Measurements from ENCODE around the gene AWAT1.
"Not testable (repeated sequence)": the region's sequence is repeated elsewhere in the genome, so short reads cannot be mapped to it uniquely, and the experiment has no call there.

AWAT1 gene

GRCh38 chrX:70234355-70234754, at the start of gene AWAT1:
Gene AWAT1, plus strand, starts transcription at chrX:70234655. Its CDS starts 41 bp downstream, at chrX:70234696.
- no peaks in the 10 kb centered on the region for H3K4me1 ChIP-seq
- H3K27me3 ChIP-seq (ENCODE audit: low read depth) = peaks cover 5% of the 10 kb centered on the region; the same call in 1 of the 2 replicates
- no peaks in the 10 kb centered on the region for H3K36me3 ChIP-seq (replicated peaks)
- H3K4me3 ChIP-seq = no peak within 1 kb of the TSS
- in situ Hi-C loops (cut with MboI; ENCODE audit: low sequenced_read_pairs) = no loop called here
- no peaks in the 10 kb centered on the region for H3K9me3 ChIP-seq
- DNase-seq (ENCODE audit: low spot score in 2 of 2) = no peak

- no peaks in the 10 kb centered on the region for H3K36me3 ChIP-seq (replicated peaks)
- in situ Hi-C loops (cut with MboI; ENCODE audit: low sequenced_read_pairs) = no loop called here
- DNase-seq (ENCODE audit: low spot score in 2 of 2) = no peak
- H3K27me3 ChIP-seq (ENCODE audit: low read depth) = no peaks in the 10 kb centered on the region
- H3K9me3 ChIP-seq = no peaks in the 10 kb centered on the region; the same call in 1 of the 2 replicates
- H3K4me1 ChIP-seq = no peaks in the 10 kb centered on the region
- H3K4me3 ChIP-seq = no peak overlapping the region
Measured at GRCh38 chrX:70190225-70190624, 44.2 kb upstream of the AWAT1 start.

DNA sequence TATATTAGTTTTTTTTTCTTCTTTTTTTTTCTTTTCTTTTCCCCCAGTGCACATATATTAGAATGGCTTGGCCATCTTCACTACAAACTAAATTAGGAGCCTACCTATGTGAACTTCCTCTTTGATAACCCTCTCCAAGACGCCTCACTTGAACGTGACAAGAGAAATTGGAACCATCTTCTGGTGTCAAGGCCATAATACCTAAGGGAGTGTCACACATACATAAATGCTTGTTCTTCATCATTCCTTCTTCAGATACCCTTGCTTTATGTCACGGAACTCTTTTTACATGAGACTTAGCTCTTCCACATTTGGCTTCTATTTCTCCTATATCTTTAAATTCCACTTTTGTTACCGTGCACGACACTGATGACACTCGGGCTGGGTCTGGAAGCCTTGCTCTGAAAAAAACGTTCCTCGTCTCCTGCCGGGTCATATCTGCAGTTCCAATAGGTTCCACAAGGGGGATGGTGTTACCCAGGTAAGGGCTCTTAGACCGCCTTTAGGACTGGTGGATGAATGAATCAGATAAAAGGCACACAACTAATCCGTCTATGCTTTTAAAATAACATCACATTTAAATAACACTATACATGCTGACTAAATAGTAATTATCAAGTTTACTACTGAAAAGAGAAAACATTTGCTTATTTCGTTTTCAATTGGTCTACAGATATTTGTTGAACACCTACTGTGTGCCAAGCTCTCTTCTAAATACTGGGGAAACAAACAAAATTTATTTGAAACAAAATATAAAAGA, 37.3 kb upstream of the AWAT1 start:
- H3K36me3 ChIP-seq (replicated peaks) = no peaks in the 10 kb centered on the region
- H3K9me3 ChIP-seq = no peaks in the 10 kb centered on the region; the same call in 1 of the 2 replicates
- in situ Hi-C loops (cut with MboI; ENCODE audit: low sequenced_read_pairs) = no loop called here
- H3K27me3 ChIP-seq (ENCODE audit: low read depth) = no peaks in the 10 kb centered on the region
- no peak overlapping the region for H3K4me3 ChIP-seq
- DNase-seq (ENCODE audit: low spot score in 2 of 2) = peak; percentile 84 to 90
- peaks cover 2% of the 10 kb centered on the region; the same call in 1 of the 2 replicates for H3K4me1 ChIP-seq

GRCh38 chrX:70201732-70202131, 32.7 kb upstream of the AWAT1 start:
- Histone ChIP-seq H3K27me3 (ENCODE audit: low read depth) (no peaks in the 10 kb centered on the region), H3K4me1 (peaks cover 2% of the 10 kb centered on the region; the same call in 1 of the 2 replicates), H3K4me3 (no peak overlapping the region), H3K36me3 (replicated peaks) (no peaks in the 10 kb centered on the region), H3K9me3 (no peaks in the 10 kb centered on the region)
- in situ Hi-C loops (cut with MboI; ENCODE audit: low sequenced_read_pairs) = no loop called here
- DNase-seq (ENCODE audit: low spot score in 2 of 2) = no peak

- H3K9me3 ChIP-seq = no peaks in the 10 kb centered on the region
- in situ Hi-C loops (cut with MboI; ENCODE audit: low sequenced_read_pairs) = no loop called here
- no peaks in the 10 kb centered on the region for H3K36me3 ChIP-seq (replicated peaks)
- no peaks in the 10 kb centered on the region for H3K4me1 ChIP-seq
- no peak overlapping the region for H3K4me3 ChIP-seq
- no peak for DNase-seq (ENCODE audit: low spot score in 2 of 2)
- H3K27me3 ChIP-seq (ENCODE audit: low read depth) = no peaks in the 10 kb centered on the region; the same call in 1 of the 2 replicates
Measured at GRCh38 chrX:70208479-70208878, 26.0 kb upstream of the AWAT1 start.

DNA sequence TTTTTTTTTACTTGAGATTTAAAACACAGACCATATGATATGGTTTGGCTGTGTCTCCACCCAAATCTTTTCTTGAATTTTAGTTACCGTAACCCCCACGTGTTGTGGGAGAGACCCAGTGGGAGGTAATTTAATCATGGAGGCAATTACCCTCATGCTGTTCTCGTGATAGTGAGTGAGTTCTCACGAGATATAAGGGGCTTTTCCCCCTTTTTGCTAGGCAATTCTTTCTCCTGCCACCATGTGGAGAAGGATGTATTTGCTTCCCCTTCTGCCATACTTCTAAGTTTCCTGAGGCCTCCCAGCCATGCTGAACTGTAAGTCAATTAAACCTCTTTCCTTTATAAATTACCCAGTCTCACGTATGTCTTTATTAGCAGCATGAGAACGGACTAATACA, 24.9 kb upstream of the AWAT1 start:
- H3K4me3 ChIP-seq; H3K9me3 ChIP-seq; DNase-seq (ENCODE audit: low spot score in 2 of 2); H3K4me1 ChIP-seq; H3K27me3 ChIP-seq (ENCODE audit: low read depth); in situ Hi-C loops (cut with MboI; ENCODE audit: low sequenced_read_pairs); H3K36me3 ChIP-seq (replicated peaks): not testable (repeated sequence)

- Histone ChIP-seq H3K36me3 (replicated peaks) (no peaks in the 10 kb centered on the region), H3K4me1 (peaks cover 9% of the 10 kb centered on the region), H3K27me3 (ENCODE audit: low read depth) (no peaks in the 10 kb centered on the region), H3K9me3 (peaks cover 5% of the 10 kb centered on the region; the same call in 1 of the 2 replicates), H3K4me3 (no peak overlapping the region)
- no peak for DNase-seq (ENCODE audit: low spot score in 2 of 2)
- in situ Hi-C loops (cut with MboI; ENCODE audit: low sequenced_read_pairs) = no loop called here
Measured at GRCh38 chrX:70219938-70220764, 14.3 kb upstream of the AWAT1 start.

DNA sequence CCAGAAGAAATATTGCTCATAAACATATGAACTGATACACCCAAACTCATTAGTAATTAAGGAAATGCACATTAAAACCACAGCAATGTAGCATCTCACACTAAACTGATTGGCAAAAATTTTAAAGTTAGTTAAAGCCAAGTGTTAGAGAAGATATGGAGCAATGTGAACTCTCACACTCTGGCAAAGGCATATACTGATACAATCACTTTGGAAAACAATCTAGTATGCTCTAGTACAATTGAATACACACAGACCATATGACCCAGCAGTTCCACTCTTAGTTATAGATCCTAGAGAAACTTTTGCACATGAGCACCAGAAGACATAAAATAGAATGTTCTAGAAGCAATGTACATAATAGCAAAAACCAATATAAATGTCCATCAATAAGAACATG, 8.4 kb upstream of the AWAT1 start:
- H3K36me3 ChIP-seq (replicated peaks) = no peaks in the 10 kb centered on the region
- H3K27me3 ChIP-seq (ENCODE audit: low read depth) = no peaks in the 10 kb centered on the region
- no peaks in the 10 kb centered on the region for H3K4me1 ChIP-seq
- no peak for DNase-seq (ENCODE audit: low spot score in 2 of 2)
- H3K4me3 ChIP-seq = no peak overlapping the region
- H3K9me3 ChIP-seq = no peaks in the 10 kb centered on the region
- in situ Hi-C loops (cut with MboI; ENCODE audit: low sequenced_read_pairs) = no loop called here

GRCh38 chrX:70226687-70227086, 7.8 kb upstream of the AWAT1 start:
- in situ Hi-C loops (cut with MboI; ENCODE audit: low sequenced_read_pairs) = no loop called here
- no peak for DNase-seq (ENCODE audit: low spot score in 2 of 2)
- Histone ChIP-seq H3K27me3 (ENCODE audit: low read depth) (no peaks in the 10 kb centered on the region), H3K9me3 (no peaks in the 10 kb centered on the region), H3K36me3 (replicated peaks) (no peaks in the 10 kb centered on the region), H3K4me1 (no peaks in the 10 kb centered on the region), H3K4me3 (no peak overlapping the region)

- Histone ChIP-seq H3K27me3 (ENCODE audit: low read depth) (peaks cover 2% of the 10 kb centered on the region; the same call in 1 of the 2 replicates), H3K4me3 (no peak overlapping the region), H3K36me3 (replicated peaks) (no peaks in the 10 kb centered on the region), H3K4me1 (no peaks in the 10 kb centered on the region), H3K9me3 (no peaks in the 10 kb centered on the region)
- in situ Hi-C loops (cut with MboI; ENCODE audit: low sequenced_read_pairs) = no loop called here
- DNase-seq (ENCODE audit: low spot score in 2 of 2) = no peak
Measured at GRCh38 chrX:70231666-70232065, 2.8 kb upstream of the AWAT1 start.

DNA sequence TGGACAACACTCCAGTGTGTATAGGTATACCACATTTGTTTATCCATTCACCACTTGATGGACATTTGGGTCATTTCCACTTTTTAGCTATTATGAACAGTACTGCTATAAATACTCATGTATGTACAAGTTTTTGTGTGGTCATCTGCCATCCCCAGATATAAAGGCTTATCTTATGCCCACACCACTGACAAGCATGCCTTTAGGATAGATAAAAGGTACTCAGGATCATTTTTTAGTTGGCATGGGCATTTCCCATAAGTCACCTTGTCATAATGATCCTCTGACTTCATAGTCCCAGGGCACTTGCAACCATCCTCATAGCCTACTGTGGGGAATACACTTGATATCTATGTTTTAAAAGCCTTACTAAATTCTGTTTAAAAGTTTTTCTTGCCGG, 6.3 kb downstream of the AWAT1 start:
- in situ Hi-C loops (cut with MboI; ENCODE audit: low sequenced_read_pairs) = no loop called here
- H3K9me3 ChIP-seq = no peaks in the 10 kb centered on the region
- DNase-seq (ENCODE audit: low spot score in 2 of 2) = no peak
- H3K4me1 ChIP-seq = peaks cover 4% of the 10 kb centered on the region; the same call in 1 of the 2 replicates
- no peaks in the 10 kb centered on the region for H3K36me3 ChIP-seq (replicated peaks)
- H3K4me3 ChIP-seq = no peak overlapping the region
- H3K27me3 ChIP-seq (ENCODE audit: low read depth) = peaks cover 5% of the 10 kb centered on the region; the same call in 1 of the 2 replicates

GRCh38 chrX:70241501-70241900, 7.0 kb downstream of the AWAT1 start:
- in situ Hi-C loops (cut with MboI; ENCODE audit: low sequenced_read_pairs) = no loop called here
- H3K4me3 ChIP-seq = no peak overlapping the region
- peaks cover 4% of the 10 kb centered on the region; the same call in 1 of the 2 replicates for H3K27me3 ChIP-seq (ENCODE audit: low read depth)
- no peaks in the 10 kb centered on the region for H3K9me3 ChIP-seq
- DNase-seq (ENCODE audit: low spot score in 2 of 2) = no peak
- H3K36me3 ChIP-seq (replicated peaks) = no peaks in the 10 kb centered on the region
- peaks cover 4% of the 10 kb centered on the region; the same call in 1 of the 2 replicates for H3K4me1 ChIP-seq

- H3K4me3 ChIP-seq; H3K9me3 ChIP-seq; H3K27me3 ChIP-seq (ENCODE audit: low read depth); H3K4me1 ChIP-seq; DNase-seq (ENCODE audit: low spot score in 2 of 2); H3K36me3 ChIP-seq (replicated peaks); in situ Hi-C loops (cut with MboI; ENCODE audit: low sequenced_read_pairs): not testable (repeated sequence)
Measured at GRCh38 chrX:70243601-70244000, 9.1 kb downstream of the AWAT1 start.

- DNase-seq (ENCODE audit: low spot score in 2 of 2) = no peak
- Histone ChIP-seq H3K9me3 (no peaks in the 10 kb centered on the region), H3K27me3 (ENCODE audit: low read depth) (no peaks in the 10 kb centered on the region), H3K4me1 (peaks cover 4% of the 10 kb centered on the region; the same call in 1 of the 2 replicates), H3K36me3 (replicated peaks) (no peaks in the 10 kb centered on the region), H3K4me3 (no peak overlapping the region)
- in situ Hi-C loops (cut with MboI; ENCODE audit: low sequenced_read_pairs) = no loop called here
Measured at GRCh38 chrX:70244881-70245280, 10.4 kb downstream of the AWAT1 start.

Data from HAP-1 (cell line).